HL-60 (cell line): ENCODE measurements around the gene NEU4.
"Not testable (repeated sequence)": the region's sequence is repeated elsewhere in the genome, so short reads cannot be mapped to it uniquely, and the experiment has no call there.

Source experiments
- DNase-seq, 2 experiments: peaks; one replicate each; pipeline ENCODE4 v3.0.0-alpha.2; 2010 to 2020; ENCODE audit warnings: low read depth in 1 of 2, low spot score in 1 of 2
- H3K27ac ChIP-seq: fragments of 250-450 bp; sonication (Bioruptor Pico); replicated peaks from 2 replicates; pipeline ENCODE4 v1.5.1; 2020; ENCODE audit warnings: mild to moderate bottlenecking, moderate library complexity
- H3K27me3 ChIP-seq: fragments of 250-450 bp; sonication (Bioruptor Pico); 2 replicates; pipeline ENCODE4 v1.5.1; 2021; ENCODE audit warnings: mild to moderate bottlenecking, moderate library complexity; ENCODE audit not compliant: insufficient read depth, poor library complexity, severe bottlenecking
- H3K4me3 ChIP-seq: replicated peaks from 2 replicates; pipeline ENCODE4 v1.5.1; 2011; ENCODE audit warnings: mild to moderate bottlenecking, control low read depth, low read length; ENCODE audit not compliant: insufficient read depth
- CTCF ChIP-seq: IDR thresholded peaks from one replicate; pipeline ENCODE4 v1.5.1; 2011; ENCODE audit warnings: low read length, control low read depth, inconsistent platforms; ENCODE audit not compliant: insufficient read depth
- GABPA ChIP-seq: IDR thresholded peaks from 2 replicates; pipeline ENCODE4 v1.6.1; 2012; ENCODE audit warnings: low read depth
- POLR2AphosphoS5 ChIP-seq: IDR thresholded peaks from 2 replicates; pipeline ENCODE4 v1.6.1; 2012; ENCODE audit warnings: low read depth
- REST ChIP-seq: IDR thresholded peaks from 2 replicates; pipeline ENCODE4 v1.6.1; 2012; ENCODE audit warnings: low read depth; ENCODE audit not compliant: insufficient replicate concordance
- SPI1 ChIP-seq: IDR thresholded peaks from 2 replicates; pipeline ENCODE4 v1.6.1; 2012; ENCODE audit warnings: low read depth, mild to moderate bottlenecking, borderline replicate concordance

NEU4 gene

GRCh38 chr2:241799522-241800197, 9.3 kb upstream of the NEU4 start:
- DNase-seq = no peak
- Histone ChIP-seq H3K27ac (no peak overlapping the region), H3K4me3 (no peak overlapping the region), H3K27me3 (peaks cover 17% of the 10 kb centered on the region)
- TF ChIP-seq SPI1 (no peak), POLR2AphosphoS5 (no peak), CTCF (no peak), REST (no peak), GABPA (no peak)

GRCh38 chr2:241800198-241800903, 8.6 kb upstream of the NEU4 start:
- H3K27ac ChIP-seq, DNase-seq, H3K4me3 ChIP-seq: not testable (repeated sequence)
- peaks cover 19% of the 10 kb centered on the region for H3K27me3 ChIP-seq

GRCh38 chr2:241801611-241802420, 7.2 kb upstream of the NEU4 start:
- no peak for TF ChIP-seq REST
- no peak for TF ChIP-seq CTCF
- no peak for TF ChIP-seq GABPA
- peaks cover 19% of the 10 kb centered on the region for H3K27me3 ChIP-seq
- DNase-seq = no peak
- H3K4me3 ChIP-seq = no peak overlapping the region
- no peak overlapping the region for H3K27ac ChIP-seq
